HEK293 (cell line): Measurements from ENCODE around the gene ISOC2.

ENCODE experiments used
- CTCF ChIA-PET: fragments of 350-600 bp; formaldehyde crosslinking; extraction: SDS; loops from one replicate; lab custom pipeline; 2021; ENCODE audit warnings: antibody characterized with exemption; lab: Yijun Ruan, JAX
- POLR2A ChIA-PET: fragments of 300-600 bp; formaldehyde crosslinking; extraction: SDS; loops from one replicate; lab custom pipeline; 2020; ENCODE audit warnings: antibody characterized with exemption, inconsistent platforms; lab: Yijun Ruan, JAX
- H3K27ac ChIP-seq: fragments of 200-500 bp; sonication (Bioruptor generic); 2 replicates; pipeline ENCODE4 v1.5.1; 2014; ENCODE audit warnings: low read depth, low read length, control low read depth, inconsistent platforms; ENCODE audit errors: extremely low read depth
- H3K36me3 ChIP-seq, 2 experiments: fragments of 200-500 bp in 1 of 2; sonication (Bioruptor generic) in 1 of 2; 1 replicate in 1 of 2; 2 replicates in 1 of 2; pipeline ENCODE4 v1.5.1; 2014 to 2017; ENCODE audit warnings: inconsistent platforms in 2 of 2, low read length in 2 of 2; ENCODE audit not compliant: control insufficient read depth in 2 of 2, insufficient read depth in 1 of 2
- H3K4me1 ChIP-seq: fragments of 200-500 bp; sonication (Bioruptor generic); 2 replicates; pipeline ENCODE4 v1.5.1; 2014; ENCODE audit warnings: mild to moderate bottlenecking, low read length, inconsistent platforms; ENCODE audit not compliant: control insufficient read depth, insufficient read depth
- H3K4me3 ChIP-seq: 2 replicates; pipeline ENCODE4 v1.5.1; 2011; ENCODE audit warnings: low read depth, mild to moderate bottlenecking, control low read depth, low read length, moderate library complexity
- H3K9me3 ChIP-seq: fragments of 200-500 bp; sonication (Bioruptor generic); 2 replicates; pipeline ENCODE4 v1.5.1; 2014; ENCODE audit warnings: low read depth, low read length, inconsistent platforms; ENCODE audit not compliant: control insufficient read depth, insufficient read depth
- ATF2 ChIP-seq: fragments of 450-650 bp; formaldehyde crosslinking; IDR thresholded peaks from 2 replicates; pipeline ENCODE4 v1.5.1; 2016; ENCODE audit warnings: missing biosample characterization, missing genetic modification characterization, low read depth
- BCL6B ChIP-seq: fragments of 450-650 bp; formaldehyde crosslinking; IDR thresholded peaks from 2 replicates; pipeline ENCODE4 v1.5.1; 2017; ENCODE audit warnings: missing biosample characterization, missing genetic modification characterization
- GLIS1 ChIP-seq: fragments of 450-650 bp; formaldehyde crosslinking; IDR thresholded peaks from 2 replicates; pipeline ENCODE4 v1.5.1; 2016; ENCODE audit warnings: missing biosample characterization, missing genetic modification characterization
- WT1 ChIP-seq: fragments of 450-650 bp; formaldehyde crosslinking; IDR thresholded peaks from 2 replicates; pipeline ENCODE4 v1.5.1; 2016; ENCODE audit warnings: missing biosample characterization, missing genetic modification characterization
- ZBTB17 ChIP-seq: fragments of 450-650 bp; formaldehyde crosslinking; IDR thresholded peaks from 2 replicates; pipeline ENCODE4 v1.5.1; 2016; ENCODE audit warnings: missing biosample characterization, missing genetic modification characterization
- ZBTB26 ChIP-seq: fragments of 450-650 bp; formaldehyde crosslinking; optimal IDR thresholded peaks from 2 replicates; pipeline ENCODE3; 2016; ENCODE audit warnings: missing biosample characterization, mild to moderate bottlenecking, missing genetic modification characterization
- ZBTB48 ChIP-seq: fragments of 450-650 bp; formaldehyde crosslinking; IDR thresholded peaks from 2 replicates; pipeline ENCODE4 v1.5.1; 2016; ENCODE audit warnings: missing biosample characterization, missing genetic modification characterization
- ZIC2 ChIP-seq: fragments of 450-650 bp; formaldehyde crosslinking; IDR thresholded peaks from 2 replicates; pipeline ENCODE4 v1.5.1; 2016; ENCODE audit warnings: missing biosample characterization, missing genetic modification characterization
- ZNF112 ChIP-seq: fragments of 450-650 bp; formaldehyde crosslinking; IDR thresholded peaks from 2 replicates; pipeline ENCODE4 v1.5.0; 2017; ENCODE audit warnings: missing biosample characterization, missing genetic modification characterization
- ZNF133 ChIP-seq: fragments of 450-650 bp; formaldehyde crosslinking; IDR thresholded peaks from 2 replicates; pipeline ENCODE4 v1.5.1; 2016; ENCODE audit warnings: missing biosample characterization, missing genetic modification characterization
- ZNF274 ChIP-seq, 2 experiments: fragments of 200-500 bp in 1 of 2; fragments of 450-650 bp in 1 of 2; sonication (Bioruptor generic) in 1 of 2; formaldehyde crosslinking in 1 of 2; IDR thresholded peaks; 2 replicates each; pipeline versions ENCODE4 v1.5.1 to v1.6.1; 2014 to 2016; ENCODE audit warnings: borderline replicate concordance in 1 of 2, inconsistent platforms in 1 of 2, low read length in 1 of 2, missing biosample characterization in 1 of 2, missing genetic modification characterization in 1 of 2
- ZNF391 ChIP-seq: fragments of 450-650 bp; formaldehyde crosslinking; IDR thresholded peaks from 2 replicates; pipeline ENCODE4 v1.5.1; 2016; ENCODE audit warnings: low read depth, missing biosample characterization, missing genetic modification characterization, borderline replicate concordance
- ZNF449 ChIP-seq: fragments of 450-650 bp; formaldehyde crosslinking; IDR thresholded peaks from 2 replicates; pipeline ENCODE4 v1.5.1; 2017; ENCODE audit warnings: missing biosample characterization, mild to moderate bottlenecking, missing genetic modification characterization, moderate library complexity
- ZNF473 ChIP-seq: fragments of 450-650 bp; formaldehyde crosslinking; IDR thresholded peaks from 2 replicates; pipeline ENCODE4 v1.5.1; 2017; ENCODE audit warnings: missing biosample characterization, missing genetic modification characterization
- TF ChIP-seq, protein P1 (sequence below): fragments of 450-650 bp; formaldehyde crosslinking; IDR thresholded peaks from 2 replicates; pipeline ENCODE4 v1.5.0; 2017; ENCODE audit warnings: missing biosample characterization, missing genetic modification characterization, borderline replicate concordance

Gene ISOC2

DNA sequence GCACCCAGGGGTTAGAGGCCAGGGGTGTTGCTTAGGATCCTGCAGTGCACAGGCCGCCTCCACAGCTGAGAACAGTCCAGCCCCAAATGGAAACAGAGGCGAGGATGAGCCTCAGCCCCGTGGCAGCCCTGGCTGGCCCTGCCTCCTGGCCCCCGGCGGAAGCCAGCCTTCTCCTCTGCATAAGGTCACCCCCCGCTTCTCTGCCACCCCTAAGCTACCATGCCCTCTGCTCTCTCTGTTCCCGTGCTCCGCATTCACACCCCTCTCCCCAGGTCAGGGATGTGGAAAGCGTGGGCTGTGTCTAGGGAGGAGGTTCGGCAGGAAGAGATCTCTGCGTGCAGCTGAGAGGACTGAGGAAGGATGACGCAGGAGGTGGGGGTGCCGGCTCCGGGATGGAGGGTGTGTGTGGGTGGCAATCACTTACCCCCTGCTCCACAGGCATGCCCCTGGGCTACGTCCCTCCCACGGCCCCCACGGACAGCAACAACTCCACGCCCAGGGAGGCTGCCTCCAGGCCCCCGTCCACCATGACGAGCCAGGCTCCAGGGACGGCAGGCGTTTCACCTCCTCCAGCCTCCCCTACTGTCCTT is 32.8 kb upstream of the ISOC2 start (continued):
- TF ChIP-seq ZNF112 (no peak), ZBTB17 (tag by site-specific recombination) (peak; percentile 44)

DNA sequence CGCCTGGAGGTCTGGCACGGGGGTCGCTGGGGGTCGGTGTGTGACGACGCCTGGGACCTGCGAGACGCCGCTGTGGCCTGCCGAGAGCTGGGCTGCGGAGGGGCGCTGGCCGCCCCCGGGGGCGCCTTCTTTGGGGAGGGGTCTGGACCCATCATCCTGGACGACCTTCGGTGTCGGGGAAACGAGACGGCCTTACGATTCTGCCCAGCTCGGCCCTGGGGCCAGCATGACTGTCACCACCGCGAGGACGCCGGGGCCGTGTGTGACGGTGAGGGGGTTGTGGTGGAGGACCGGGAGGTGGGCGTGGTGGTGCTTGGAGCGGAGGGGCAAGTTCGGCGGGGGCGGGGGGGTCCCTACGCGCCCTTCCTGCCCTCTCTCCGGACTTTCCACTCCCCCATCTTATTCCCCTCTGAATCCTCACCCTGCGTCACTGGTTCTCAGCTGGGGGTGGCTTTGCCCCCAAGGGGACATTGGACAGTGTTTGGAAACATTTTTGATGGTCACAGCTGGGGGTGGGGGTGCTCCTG is 32.3 kb upstream of the ISOC2 start:
- no peak overlapping the region for H3K4me3 ChIP-seq
- H3K4me1 ChIP-seq = no peaks in the 10 kb centered on the region
- TF ChIP-seq ZNF449 (tag by site-specific recombination) (no peak), ZBTB48 (tag by site-specific recombination) (no peak), ZBTB26 (no peak), ZNF473 (no peak), ATF2 (tag by site-specific recombination) (no peak), GLIS1 (peak; percentile 12; the same call in 1 of the 2 replicates), ZNF391 (tag by site-specific recombination) (no peak), ZIC2 (tag by site-specific recombination) (peak; percentile 50), BCL6B (tag by site-specific recombination) (no peak)
- TF ChIP-seq, protein P1, sequence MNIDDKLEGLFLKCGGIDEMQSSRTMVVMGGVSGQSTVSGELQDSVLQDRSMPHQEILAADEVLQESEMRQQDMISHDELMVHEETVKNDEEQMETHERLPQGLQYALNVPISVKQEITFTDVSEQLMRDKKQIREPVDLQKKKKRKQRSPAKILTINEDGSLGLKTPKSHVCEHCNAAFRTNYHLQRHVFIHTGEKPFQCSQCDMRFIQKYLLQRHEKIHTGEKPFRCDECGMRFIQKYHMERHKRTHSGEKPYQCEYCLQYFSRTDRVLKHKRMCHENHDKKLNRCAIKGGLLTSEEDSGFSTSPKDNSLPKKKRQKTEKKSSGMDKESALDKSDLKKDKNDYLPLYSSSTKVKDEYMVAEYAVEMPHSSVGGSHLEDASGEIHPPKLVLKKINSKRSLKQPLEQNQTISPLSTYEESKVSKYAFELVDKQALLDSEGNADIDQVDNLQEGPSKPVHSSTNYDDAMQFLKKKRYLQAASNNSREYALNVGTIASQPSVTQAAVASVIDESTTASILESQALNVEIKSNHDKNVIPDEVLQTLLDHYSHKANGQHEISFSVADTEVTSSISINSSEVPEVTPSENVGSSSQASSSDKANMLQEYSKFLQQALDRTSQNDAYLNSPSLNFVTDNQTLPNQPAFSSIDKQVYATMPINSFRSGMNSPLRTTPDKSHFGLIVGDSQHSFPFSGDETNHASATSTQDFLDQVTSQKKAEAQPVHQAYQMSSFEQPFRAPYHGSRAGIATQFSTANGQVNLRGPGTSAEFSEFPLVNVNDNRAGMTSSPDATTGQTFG = no peak
- POLR2A ChIA-PET = no interaction called here
- H3K27ac ChIP-seq = no peak overlapping the region
- H3K9me3 ChIP-seq = no peaks in the 10 kb centered on the region
- CTCF ChIA-PET = interaction anchor here (2.4 kb wide), 1 partner anchor 11 kb away, joined by 18 read pairs; no protein-coding TSS in a partner anchor
- no peaks in the 10 kb centered on the region for H3K36me3 ChIP-seq

DNA sequence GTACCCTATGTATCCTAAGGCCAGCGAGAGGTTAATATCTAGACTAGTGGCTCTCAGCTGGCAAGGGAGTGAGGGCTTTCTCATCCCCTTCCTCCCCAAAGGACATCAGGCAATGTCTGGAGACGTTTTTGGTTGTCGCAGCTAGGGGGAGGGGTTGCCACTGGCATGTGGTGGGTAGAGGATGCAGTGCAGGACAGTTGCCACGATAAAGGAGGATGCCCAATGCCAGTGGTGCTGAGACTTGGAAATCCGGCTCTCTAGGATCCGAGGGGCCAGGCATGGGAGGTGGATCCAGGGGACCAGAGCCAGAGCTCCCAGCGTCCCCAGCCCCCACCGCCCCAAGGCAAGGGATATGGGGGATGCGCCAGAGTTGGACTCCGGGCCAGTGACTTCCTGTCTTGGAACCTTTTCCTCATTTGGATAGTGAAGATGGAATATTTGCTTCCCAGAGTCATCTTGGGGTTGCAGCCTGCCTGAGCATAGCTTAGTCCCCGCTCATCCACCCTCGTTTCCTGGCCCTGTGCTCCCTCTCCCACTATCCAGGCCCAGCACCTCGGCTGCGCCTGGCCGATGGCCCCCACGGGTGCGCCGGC is 31.7 kb upstream of the ISOC2 start:
- H3K4me3 ChIP-seq = no peak overlapping the region
- ChIA-PET CTCF (interaction anchor here (4.4 kb wide), 1 partner anchor 11 kb away, joined by 28 read pairs; no protein-coding TSS in a partner anchor), POLR2A (no interaction called here)
- TF ChIP-seq WT1 (no peak), ZNF133 (tag by site-specific recombination) (no peak), ZBTB17 (tag by site-specific recombination) (no peak), ZNF274 (IDR thresholded peaks at IDR 0.05; ENCODE audit: low read length) (no peak), ZNF274 (tag by site-specific recombination; IDR thresholded peaks at IDR 0.05; ENCODE audit: borderline replicate concordance) (no peak)
- TF ChIP-seq, all 188 proteins: peak for 0
- Histone ChIP-seq H3K9me3 (no peaks in the 10 kb centered on the region), H3K27ac (no peak overlapping the region), H3K36me3 (no peaks in the 10 kb centered on the region), H3K4me1 (no peaks in the 10 kb centered on the region)
